ENCODE measurements around the gene MPPED1. TPM values are rescaled to one million over a fixed set of nuclear protein-coding genes. Genes with fewer than 3 reads are reported as not detected.

MPPED1 gene
- total RNA-seq, 1 experiment from 2014 or later: not detected

DNA sequence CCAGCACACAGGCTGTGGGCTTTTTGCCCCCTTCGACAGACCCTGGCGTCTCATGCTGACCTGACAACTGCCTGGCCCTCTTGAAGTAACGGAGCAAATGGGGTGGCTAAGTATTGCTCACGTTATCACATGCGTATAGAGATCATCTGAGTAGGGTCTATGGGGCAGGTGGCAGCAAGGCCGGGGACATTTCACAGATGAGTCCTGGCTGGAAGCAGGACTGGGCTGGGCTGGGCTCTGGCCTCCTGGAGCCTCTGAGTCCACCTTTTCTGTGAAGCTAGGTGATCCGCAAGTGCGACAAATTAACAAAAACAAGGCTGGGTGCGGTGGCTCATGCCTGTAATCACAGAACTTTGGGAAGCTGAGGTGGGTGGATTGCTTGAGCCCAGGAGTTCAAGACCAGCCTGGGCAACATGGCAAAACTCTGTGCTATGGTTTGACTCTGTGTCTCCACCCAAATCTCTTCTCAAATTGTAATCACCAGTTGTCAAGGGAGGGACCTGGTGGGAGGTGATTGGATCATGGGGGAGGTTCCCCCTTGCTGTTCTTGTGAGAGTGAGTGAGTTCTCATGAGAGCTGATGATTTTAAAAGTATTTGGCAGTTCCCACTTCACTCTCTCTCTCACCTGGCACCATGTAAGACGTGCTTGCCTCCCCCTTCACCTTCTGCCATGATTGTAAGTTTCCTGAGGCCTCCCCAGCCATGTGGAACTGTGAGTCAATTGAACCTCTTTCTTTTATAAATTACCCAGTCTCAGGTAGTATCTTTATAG is 122.0 kb downstream of the MPPED1 start:
- Mint-ChIP-seq H3K4me3 (ENCODE audit: low read depth, unreplicated experiment) (no peak overlapping the region), H3K4me1 (ENCODE audit: low read depth, unreplicated experiment) (no peaks in the 10 kb centered on the region), H3K9me3 (ENCODE audit: low read depth, unreplicated experiment) (no peaks in the 10 kb centered on the region), H3K27me3 (ENCODE audit: unreplicated experiment) (peaks cover 85% of the 10 kb centered on the region), H3K27ac (ENCODE audit: unreplicated experiment) (no peak overlapping the region), H3K36me3 (ENCODE audit: insufficient read depth, unreplicated experiment) (peaks cover 6% of the 10 kb centered on the region)
- CTCF ChIA-PET: interaction anchor here (0.7 kb wide), 1 partner anchor 11 kb away, joined by 3 read pairs; no protein-coding TSS in a partner anchor
- TF ChIP-seq, protein P1, sequence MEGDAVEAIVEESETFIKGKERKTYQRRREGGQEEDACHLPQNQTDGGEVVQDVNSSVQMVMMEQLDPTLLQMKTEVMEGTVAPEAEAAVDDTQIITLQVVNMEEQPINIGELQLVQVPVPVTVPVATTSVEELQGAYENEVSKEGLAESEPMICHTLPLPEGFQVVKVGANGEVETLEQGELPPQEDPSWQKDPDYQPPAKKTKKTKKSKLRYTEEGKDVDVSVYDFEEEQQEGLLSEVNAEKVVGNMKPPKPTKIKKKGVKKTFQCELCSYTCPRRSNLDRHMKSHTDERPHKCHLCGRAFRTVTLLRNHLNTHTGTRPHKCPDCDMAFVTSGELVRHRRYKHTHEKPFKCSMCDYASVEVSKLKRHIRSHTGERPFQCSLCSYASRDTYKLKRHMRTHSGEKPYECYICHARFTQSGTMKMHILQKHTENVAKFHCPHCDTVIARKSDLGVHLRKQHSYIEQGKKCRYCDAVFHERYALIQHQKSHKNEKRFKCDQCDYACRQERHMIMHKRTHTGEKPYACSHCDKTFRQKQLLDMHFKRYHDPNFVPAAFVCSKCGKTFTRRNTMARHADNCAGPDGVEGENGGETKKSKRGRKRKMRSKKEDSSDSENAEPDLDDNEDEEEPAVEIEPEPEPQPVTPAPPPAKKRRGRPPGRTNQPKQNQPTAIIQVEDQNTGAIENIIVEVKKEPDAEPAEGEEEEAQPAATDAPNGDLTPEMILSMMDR (IDR thresholded peaks at IDR 0.05; ENCODE audit: unreplicated experiment): no peak
- BruUV-seq (replicated peaks): no TSS peak
- no peak for DNase-seq
- intact Hi-C loops (cut with micrococcal nuclease; ENCODE audit: unreplicated experiment): no loop called here

DNA sequence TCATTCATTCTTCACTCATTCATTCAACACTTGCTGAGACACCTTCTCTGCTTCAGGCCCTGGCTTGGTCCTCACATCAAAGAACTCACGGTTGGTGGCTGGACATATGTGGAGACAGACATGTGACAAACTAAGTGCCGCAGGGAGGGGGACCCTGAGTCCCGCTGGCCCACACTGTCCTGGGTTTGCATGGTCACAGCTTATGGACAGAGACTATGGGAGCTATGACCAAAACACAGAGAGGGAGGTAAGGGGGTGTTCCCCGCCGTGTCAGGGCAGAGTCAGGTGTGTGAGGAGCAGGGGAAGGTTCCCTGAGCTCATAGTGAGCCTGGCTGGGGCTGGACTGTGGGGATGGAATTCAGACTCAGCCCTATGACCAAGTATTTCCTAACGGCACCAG is 123.1 kb downstream of the MPPED1 start:
- no peaks in the 10 kb centered on the region for H3K9me3 Mint-ChIP-seq (ENCODE audit: low read depth, unreplicated experiment)
- H3K27ac Mint-ChIP-seq (ENCODE audit: unreplicated experiment): no peak overlapping the region
- H3K4me3 Mint-ChIP-seq (ENCODE audit: low read depth, unreplicated experiment): no peak overlapping the region
- intact Hi-C loops (cut with micrococcal nuclease; ENCODE audit: unreplicated experiment): no loop called here
- no peak for DNase-seq
- no peaks in the 10 kb centered on the region for H3K4me1 Mint-ChIP-seq (ENCODE audit: low read depth, unreplicated experiment)
- CTCF ChIA-PET: interaction anchor here (0.7 kb wide), 1 partner anchor 12 kb away, joined by 3 read pairs; no protein-coding TSS in a partner anchor
- H3K27me3 Mint-ChIP-seq (ENCODE audit: unreplicated experiment): peaks cover 74% of the 10 kb centered on the region
- H3K36me3 Mint-ChIP-seq (ENCODE audit: insufficient read depth, unreplicated experiment): peaks cover 6% of the 10 kb centered on the region
- no TSS peak for BruUV-seq (replicated peaks)
- TF ChIP-seq, protein P1 (IDR thresholded peaks at IDR 0.05; ENCODE audit: unreplicated experiment): no peak

- Mint-ChIP-seq H3K4me3 (ENCODE audit: low read depth, unreplicated experiment) (no peak overlapping the region), H3K4me1 (ENCODE audit: low read depth, unreplicated experiment) (no peaks in the 10 kb centered on the region), H3K9me3 (ENCODE audit: low read depth, unreplicated experiment) (no peaks in the 10 kb centered on the region), H3K27ac (ENCODE audit: unreplicated experiment) (no peak overlapping the region), H3K27me3 (ENCODE audit: unreplicated experiment) (peaks cover 70% of the 10 kb centered on the region), H3K36me3 (ENCODE audit: insufficient read depth, unreplicated experiment) (peaks cover 6% of the 10 kb centered on the region)
- DNase-seq: no peak
- intact Hi-C loops (cut with micrococcal nuclease; ENCODE audit: unreplicated experiment): no loop called here
- TF ChIP-seq, protein P1 (IDR thresholded peaks at IDR 0.05; ENCODE audit: unreplicated experiment): no peak
- CTCF ChIA-PET: no interaction called here
- no TSS peak for BruUV-seq (replicated peaks)
Observed at GRCh38 chr22:43535336-43535735, 123.5 kb downstream of the MPPED1 start.

GRCh38 chr22:43535741-43536140 is 123.9 kb downstream of the MPPED1 start:
- TF ChIP-seq, protein P1 (IDR thresholded peaks at IDR 0.05; ENCODE audit: unreplicated experiment): no peak
- Mint-ChIP-seq H3K27me3 (ENCODE audit: unreplicated experiment) (peaks cover 66% of the 10 kb centered on the region), H3K9me3 (ENCODE audit: low read depth, unreplicated experiment) (no peaks in the 10 kb centered on the region), H3K27ac (ENCODE audit: unreplicated experiment) (no peak overlapping the region), H3K4me3 (ENCODE audit: low read depth, unreplicated experiment) (no peak overlapping the region), H3K4me1 (ENCODE audit: low read depth, unreplicated experiment) (no peaks in the 10 kb centered on the region), H3K36me3 (ENCODE audit: insufficient read depth, unreplicated experiment) (peaks cover 6% of the 10 kb centered on the region)
- no TSS peak for BruUV-seq (replicated peaks)
- CTCF ChIA-PET: no interaction called here
- intact Hi-C loops (cut with micrococcal nuclease; ENCODE audit: unreplicated experiment): no loop called here
- DNase-seq: no peak

All from Calu3 (cell line).